GM04503 (cell line): ENCODE results near the gene ROR2.

Experiments
- DNase-seq: peaks from one replicate; pipeline ENCODE4 v3.0.0-alpha.2; 2012; ENCODE audit warnings: low read depth

Gene ROR2

GRCh38 chr9:91771864-91772263 is 178.2 kb downstream of the ROR2 start:
- no peak for DNase-seq

- peak; percentile 69 for DNase-seq
Observed at GRCh38 chr9:91771027-91771426, 179.0 kb downstream of the ROR2 start.

GRCh38 chr9:91770229-91770628 is 179.8 kb downstream of the ROR2 start:
- no peak for DNase-seq

GRCh38 chr9:91768977-91769916 is 180.8 kb downstream of the ROR2 start:
- no peak for DNase-seq

- no peak for DNase-seq
Observed at GRCh38 chr9:91768507-91768906, 181.5 kb downstream of the ROR2 start.

- no peak for DNase-seq
Observed at GRCh38 chr9:91766315-91767069, 183.5 kb downstream of the ROR2 start.

- no peak for DNase-seq
Observed at GRCh38 chr9:91765296-91765695, 184.7 kb downstream of the ROR2 start.

- DNase-seq, result no peak
Observed at GRCh38 chr9:91764661-91765060, 185.4 kb downstream of the ROR2 start.

- DNase-seq, result no peak
Observed at GRCh38 chr9:91761362-91761761, 188.7 kb downstream of the ROR2 start.

GRCh38 chr9:91760906-91761305 is 189.1 kb downstream of the ROR2 start:
- no peak for DNase-seq

GRCh38 chr9:91758491-91758981 is 191.5 kb downstream of the ROR2 start:
- no peak for DNase-seq

GRCh38 chr9:91757782-91758181 is 192.2 kb downstream of the ROR2 start:
- DNase-seq, result no peak

- DNase-seq, result no peak
Observed at GRCh38 chr9:91756510-91756780, 193.6 kb downstream of the ROR2 start.

- no peak for DNase-seq
Observed at GRCh38 chr9:91755761-91756509, 194.1 kb downstream of the ROR2 start.

GRCh38 chr9:91753711-91754110 is 196.3 kb downstream of the ROR2 start:
- no peak for DNase-seq

GRCh38 chr9:91751922-91752321 is 198.1 kb downstream of the ROR2 start:
- no peak for DNase-seq

- DNase-seq, result no peak
Observed at GRCh38 chr9:91750343-91750742, 199.7 kb downstream of the ROR2 start.

GRCh38 chr9:91746904-91747303 is 203.1 kb downstream of the ROR2 start:
- no peak for DNase-seq

GRCh38 chr9:91746357-91746756 is 203.7 kb downstream of the ROR2 start:
- no peak for DNase-seq

GRCh38 chr9:91744114-91744513 is 205.9 kb downstream of the ROR2 start:
- no peak for DNase-seq

- peak; percentile 18 for DNase-seq
Observed at GRCh38 chr9:91741522-91741921, 208.5 kb downstream of the ROR2 start.

GRCh38 chr9:91740701-91741100 is 209.3 kb downstream of the ROR2 start:
- DNase-seq, result no peak
